SK-N-SH (cell line): Measurements from ENCODE around the gene PDGFC.

Experiments
- CTCF ChIP-seq: fragments of 200-600 bp; sonication (generic); IDR thresholded peaks from 2 replicates; pipeline ENCODE4 v1.6.1; 2017; ENCODE audit warnings: antibody characterized with exemption, mild to moderate bottlenecking, moderate library complexity
- EP300 ChIP-seq, 2 experiments: IDR thresholded peaks; 2 replicates each; pipeline versions ENCODE4 v1.4.0 to v1.6.1; 2012; ENCODE audit warnings: borderline replicate concordance in 1 of 2, low read depth in 1 of 2, low read length in 1 of 2
- FOXM1 ChIP-seq: IDR thresholded peaks from 2 replicates; pipeline ENCODE4 v1.4.0; 2012; ENCODE audit warnings: low read depth, mild to moderate bottlenecking
- JUND ChIP-seq: IDR thresholded peaks from 2 replicates; pipeline ENCODE4 v1.4.0; 2012
- NFIC ChIP-seq: IDR thresholded peaks from 2 replicates; pipeline ENCODE4 v1.4.0; 2012; ENCODE audit warnings: borderline replicate concordance
- POLR2AphosphoS5 ChIP-seq: IDR thresholded peaks from 2 replicates; pipeline ENCODE4 v1.6.1; 2012; ENCODE audit warnings: low read depth, low read length
- YY1 ChIP-seq: IDR thresholded peaks from 2 replicates; pipeline ENCODE4 v1.4.0; 2012; ENCODE audit warnings: low read depth, mild to moderate bottlenecking
- TF ChIP-seq, protein P1 (sequence below): IDR thresholded peaks from 2 replicates; pipeline ENCODE4 v1.4.0; 2012; ENCODE audit warnings: low read depth, borderline replicate concordance
- TF ChIP-seq, protein P2 (sequence below): IDR thresholded peaks from 2 replicates; pipeline ENCODE4 v1.6.1; 2012; ENCODE audit warnings: mild to moderate bottlenecking, low read depth, low read length, moderate library complexity
- TF ChIP-seq, protein P3 (sequence below): IDR thresholded peaks from 2 replicates; pipeline ENCODE4; 2012
- TF ChIP-seq, protein P4 (sequence below): fragments of 150-350 bp; IDR thresholded peaks from 2 replicates; pipeline ENCODE4 v1.6.1; 2017; ENCODE audit warnings: antibody characterized with exemption, low read length, low read depth, borderline replicate concordance

- TF ChIP-seq CTCF (no peak), YY1 (no peak), EP300 (IDR thresholded peaks at IDR 0.05; ENCODE audit: borderline replicate concordance in 1 of 2, low read depth in 1 of 2, low read length in 1 of 2) (no peak), FOXM1 (no peak), JUND (no peak), POLR2AphosphoS5 (no peak), NFIC (no peak)
- TF ChIP-seq, protein P1, sequence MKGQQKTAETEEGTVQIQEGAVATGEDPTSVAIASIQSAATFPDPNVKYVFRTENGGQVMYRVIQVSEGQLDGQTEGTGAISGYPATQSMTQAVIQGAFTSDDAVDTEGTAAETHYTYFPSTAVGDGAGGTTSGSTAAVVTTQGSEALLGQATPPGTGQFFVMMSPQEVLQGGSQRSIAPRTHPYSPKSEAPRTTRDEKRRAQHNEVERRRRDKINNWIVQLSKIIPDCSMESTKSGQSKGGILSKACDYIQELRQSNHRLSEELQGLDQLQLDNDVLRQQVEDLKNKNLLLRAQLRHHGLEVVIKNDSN: no peak
- TF ChIP-seq, protein P2, sequence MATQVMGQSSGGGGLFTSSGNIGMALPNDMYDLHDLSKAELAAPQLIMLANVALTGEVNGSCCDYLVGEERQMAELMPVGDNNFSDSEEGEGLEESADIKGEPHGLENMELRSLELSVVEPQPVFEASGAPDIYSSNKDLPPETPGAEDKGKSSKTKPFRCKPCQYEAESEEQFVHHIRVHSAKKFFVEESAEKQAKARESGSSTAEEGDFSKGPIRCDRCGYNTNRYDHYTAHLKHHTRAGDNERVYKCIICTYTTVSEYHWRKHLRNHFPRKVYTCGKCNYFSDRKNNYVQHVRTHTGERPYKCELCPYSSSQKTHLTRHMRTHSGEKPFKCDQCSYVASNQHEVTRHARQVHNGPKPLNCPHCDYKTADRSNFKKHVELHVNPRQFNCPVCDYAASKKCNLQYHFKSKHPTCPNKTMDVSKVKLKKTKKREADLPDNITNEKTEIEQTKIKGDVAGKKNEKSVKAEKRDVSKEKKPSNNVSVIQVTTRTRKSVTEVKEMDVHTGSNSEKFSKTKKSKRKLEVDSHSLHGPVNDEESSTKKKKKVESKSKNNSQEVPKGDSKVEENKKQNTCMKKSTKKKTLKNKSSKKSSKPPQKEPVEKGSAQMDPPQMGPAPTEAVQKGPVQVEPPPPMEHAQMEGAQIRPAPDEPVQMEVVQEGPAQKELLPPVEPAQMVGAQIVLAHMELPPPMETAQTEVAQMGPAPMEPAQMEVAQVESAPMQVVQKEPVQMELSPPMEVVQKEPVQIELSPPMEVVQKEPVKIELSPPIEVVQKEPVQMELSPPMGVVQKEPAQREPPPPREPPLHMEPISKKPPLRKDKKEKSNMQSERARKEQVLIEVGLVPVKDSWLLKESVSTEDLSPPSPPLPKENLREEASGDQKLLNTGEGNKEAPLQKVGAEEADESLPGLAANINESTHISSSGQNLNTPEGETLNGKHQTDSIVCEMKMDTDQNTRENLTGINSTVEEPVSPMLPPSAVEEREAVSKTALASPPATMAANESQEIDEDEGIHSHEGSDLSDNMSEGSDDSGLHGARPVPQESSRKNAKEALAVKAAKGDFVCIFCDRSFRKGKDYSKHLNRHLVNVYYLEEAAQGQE: no peak
- TF ChIP-seq, protein P3, sequence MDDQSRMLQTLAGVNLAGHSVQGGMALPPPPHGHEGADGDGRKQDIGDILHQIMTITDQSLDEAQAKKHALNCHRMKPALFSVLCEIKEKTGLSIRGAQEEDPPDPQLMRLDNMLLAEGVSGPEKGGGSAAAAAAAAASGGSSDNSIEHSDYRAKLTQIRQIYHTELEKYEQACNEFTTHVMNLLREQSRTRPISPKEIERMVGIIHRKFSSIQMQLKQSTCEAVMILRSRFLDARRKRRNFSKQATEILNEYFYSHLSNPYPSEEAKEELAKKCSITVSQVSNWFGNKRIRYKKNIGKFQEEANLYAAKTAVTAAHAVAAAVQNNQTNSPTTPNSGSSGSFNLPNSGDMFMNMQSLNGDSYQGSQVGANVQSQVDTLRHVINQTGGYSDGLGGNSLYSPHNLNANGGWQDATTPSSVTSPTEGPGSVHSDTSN: no peak
- TF ChIP-seq, protein P4, sequence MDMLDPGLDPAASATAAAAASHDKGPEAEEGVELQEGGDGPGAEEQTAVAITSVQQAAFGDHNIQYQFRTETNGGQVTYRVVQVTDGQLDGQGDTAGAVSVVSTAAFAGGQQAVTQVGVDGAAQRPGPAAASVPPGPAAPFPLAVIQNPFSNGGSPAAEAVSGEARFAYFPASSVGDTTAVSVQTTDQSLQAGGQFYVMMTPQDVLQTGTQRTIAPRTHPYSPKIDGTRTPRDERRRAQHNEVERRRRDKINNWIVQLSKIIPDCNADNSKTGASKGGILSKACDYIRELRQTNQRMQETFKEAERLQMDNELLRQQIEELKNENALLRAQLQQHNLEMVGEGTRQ: no peak
Observed at GRCh38 chr4:156991161-156991560, 19.6 kb upstream of the PDGFC start.
